Natural killer cell (primary cell): ENCODE measurements around the gene BTBD16. TPM values are rescaled to one million over a fixed set of nuclear protein-coding genes. Genes with fewer than 3 reads are reported as not detected.

ENCODE experiments used
- ATAC-seq, 3 donors: fragments of 150-1000 bp in 2 of 3; fragments of 200-7000 bp in 1 of 3; cut with Tn5 transposase; 1 replicate in 1 of 3; 2 replicates in 2 of 3; pipeline ENCODE4 v1.10.0; 2021; ENCODE audit warnings: mild to moderate bottlenecking in 2 of 3, moderate library complexity in 2 of 3
- DNase-seq, 2 donors: peaks; one replicate each; pipeline versions ENCODE4 v3.0.0 to v3.0.0-alpha.2; 2013 to 2021; ENCODE audit warnings: mixed read lengths in 1 of 2
- H3K27ac ChIP-seq: one replicate; pipeline ENCODE4 v1.5.1; 2013; ENCODE audit warnings: mild to moderate bottlenecking, low read length
- H3K27me3 ChIP-seq: one replicate; pipeline ENCODE4 v1.6.1; 2013; ENCODE audit warnings: low read length; ENCODE audit not compliant: control insufficient read depth, insufficient read depth
- H3K36me3 ChIP-seq: one replicate; pipeline ENCODE4 v1.6.1; 2013; ENCODE audit warnings: low read length; ENCODE audit not compliant: control insufficient read depth, insufficient read depth
- H3K4me1 ChIP-seq: one replicate; pipeline ENCODE4 v1.6.1; 2013; ENCODE audit warnings: low read length; ENCODE audit not compliant: control insufficient read depth, insufficient read depth
- H3K4me3 ChIP-seq: one replicate; pipeline ENCODE4 v1.5.1; 2013; ENCODE audit warnings: low read length
- H3K9me3 ChIP-seq: one replicate; pipeline ENCODE4 v1.6.1; 2013; ENCODE audit warnings: low read length; ENCODE audit not compliant: control insufficient read depth, insufficient read depth
- H3K27ac Mint-ChIP-seq, 2 donors: one replicate each; pipeline ENCODE4 v1.8.0; 2022; ENCODE audit warnings: mild to moderate bottlenecking in 2 of 2, mixed read lengths in 2 of 2, moderate library complexity in 1 of 2
- H3K27me3 Mint-ChIP-seq, 2 donors: one replicate each; pipeline ENCODE4 v1.8.0; 2022; ENCODE audit warnings: low read depth in 2 of 2, mixed read lengths in 2 of 2
- H3K36me3 Mint-ChIP-seq: one replicate; pipeline ENCODE4 v1.8.0; 2022; ENCODE audit warnings: mixed read lengths
- H3K4me1 Mint-ChIP-seq, 2 donors: one replicate each; pipeline ENCODE4 v1.8.0; 2022; ENCODE audit warnings: mixed read lengths in 2 of 2
- H3K4me3 Mint-ChIP-seq: one replicate; pipeline ENCODE4 v1.8.0; 2022; ENCODE audit warnings: mild to moderate bottlenecking, moderate library complexity, mixed read lengths
- H3K9me3 Mint-ChIP-seq, 2 donors: one replicate each; pipeline ENCODE4 v1.8.0; 2022; ENCODE audit warnings: mixed read lengths in 2 of 2
- CTCF ChIP-seq: fragments of 200-600 bp; IDR thresholded peaks from one replicate; pipeline ENCODE4 v1.8.0; 2022; ENCODE audit warnings: antibody characterized with exemption
- WGBS: methylation state at CpG from one replicate; pipeline ENCODE4 v1.1.7; 2013; ENCODE audit warnings: missing lambda C conversion rate; ENCODE audit not compliant: insufficient coverage; 5-methylcytosine and 5-hydroxymethylcytosine counted together
- intact Hi-C: fragments of 100-400 bp; cut with micrococcal nuclease; formaldehyde crosslinking; loops from one replicate; pipeline ENCODE4 v1.14.2; 2022
- total RNA-seq, 4 donors: library from RNA; stranded (reverse); fragments of 120-200 nt in 1 of 4; gene quantifications; one replicate each; pipeline versions ENCODE4 v1.2.3 to v1.2.4, GENCODE V29; 2013 to 2022

Gene BTBD16
- total RNA-seq, 3 donors from 2014 or later (not counting 1 experiment from before 2014, with no cell fraction given), result not detected

- H3K27ac ChIP-seq, result no peak overlapping the region
- WGBS, result 89% methylated on average over 5 of the region's 5 CpGs
- H3K9me3 Mint-ChIP-seq, result no peaks in the 10 kb centered on the region
- H3K27me3 ChIP-seq, result no peaks in the 10 kb centered on the region
- no peak overlapping the region for H3K27ac Mint-ChIP-seq
- no peak for DNase-seq
- H3K9me3 ChIP-seq, result no peaks in the 10 kb centered on the region
- H3K4me1 Mint-ChIP-seq, result peaks cover 13 to 16% of the 10 kb centered on the region in 2 donors
- TF ChIP-seq CTCF, result no peak
- peaks cover 10% of the 10 kb centered on the region for H3K4me1 ChIP-seq
- H3K27me3 Mint-ChIP-seq, result peaks cover under 1% of the 10 kb centered on the region in 2 donors
- no peak overlapping the region for H3K4me3 Mint-ChIP-seq
- intact Hi-C loops, result no loop called here
- H3K36me3 ChIP-seq, result no peaks in the 10 kb centered on the region
- no peak for ATAC-seq
- no peaks in the 10 kb centered on the region for H3K36me3 Mint-ChIP-seq
- H3K4me3 ChIP-seq, result no peak overlapping the region
Measured at GRCh38 chr10:122291739-122292138, 20.6 kb downstream of the BTBD16 start.

DNA sequence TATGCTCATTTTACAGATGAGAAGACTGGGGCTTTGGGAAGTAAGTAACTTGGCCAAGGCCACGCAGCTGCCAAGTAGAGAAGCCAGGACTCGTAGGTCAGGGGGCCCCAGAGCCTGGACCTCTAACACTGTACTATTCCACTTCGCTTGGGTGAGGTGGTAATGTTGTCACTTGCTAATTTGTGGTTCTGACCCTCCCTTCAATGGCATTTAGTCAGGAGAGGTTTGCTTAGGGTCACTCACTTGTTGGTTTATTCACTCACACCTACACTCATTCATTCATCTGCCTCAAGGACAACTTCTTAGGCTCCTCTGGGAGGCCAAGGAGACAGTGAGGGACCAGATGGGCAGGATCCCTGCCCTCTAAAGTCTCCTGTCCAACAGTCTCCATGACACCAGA, 21.3 kb downstream of the BTBD16 start:
- Mint-ChIP-seq H3K27ac (no peak overlapping the region), H3K27me3 (peaks cover 0 to 6% of the 10 kb centered on the region in 2 donors), H3K4me3 (no peak overlapping the region), H3K4me1 (peaks cover 13 to 15% of the 10 kb centered on the region in 2 donors), H3K9me3 (no peaks in the 10 kb centered on the region), H3K36me3 (no peaks in the 10 kb centered on the region)
- WGBS, result 83% methylated on average over 3 of the region's 3 CpGs
- Histone ChIP-seq H3K36me3 (no peaks in the 10 kb centered on the region), H3K9me3 (no peaks in the 10 kb centered on the region), H3K4me3 (no peak overlapping the region), H3K4me1 (peaks cover 10% of the 10 kb centered on the region), H3K27me3 (no peaks in the 10 kb centered on the region), H3K27ac (no peak overlapping the region)
- no peak for DNase-seq
- no peak for TF ChIP-seq CTCF
- intact Hi-C loops, result no loop called here
- no peak for ATAC-seq

GRCh38 chr10:122293156-122293960, 22.3 kb downstream of the BTBD16 start:
- intact Hi-C loops, result no loop called here
- Histone ChIP-seq H3K9me3 (no peaks in the 10 kb centered on the region), H3K27ac (no peak overlapping the region), H3K36me3 (no peaks in the 10 kb centered on the region), H3K27me3 (no peaks in the 10 kb centered on the region), H3K4me1 (peaks cover 10% of the 10 kb centered on the region), H3K4me3 (no peak overlapping the region)
- TF ChIP-seq CTCF, result no peak
- no peaks in the 10 kb centered on the region for H3K9me3 Mint-ChIP-seq
- no peak for ATAC-seq
- peaks cover 13 to 15% of the 10 kb centered on the region in 2 donors for H3K4me1 Mint-ChIP-seq
- no peak for DNase-seq
- H3K36me3 Mint-ChIP-seq, result no peaks in the 10 kb centered on the region
- no peak overlapping the region for H3K27ac Mint-ChIP-seq
- H3K27me3 Mint-ChIP-seq, result peaks cover 0 to 6% of the 10 kb centered on the region in 2 donors
- WGBS, result 86% methylated on average over 10 of the region's 10 CpGs
- no peak overlapping the region for H3K4me3 Mint-ChIP-seq
